Limb (tissue), 2 donors: ENCODE measurements around the gene CDK11A.
"Not testable (repeated sequence)": the region's sequence is repeated elsewhere in the genome, so short reads cannot be mapped to it uniquely, and the experiment has no call there.

ENCODE experiments used
- DNase-seq, 2 donors: peaks; one replicate each; pipeline ENCODE4 v3.0.0-alpha.2; 2016; ENCODE audit errors: extremely low spot score in 2 of 2

Gene CDK11A

DNA sequence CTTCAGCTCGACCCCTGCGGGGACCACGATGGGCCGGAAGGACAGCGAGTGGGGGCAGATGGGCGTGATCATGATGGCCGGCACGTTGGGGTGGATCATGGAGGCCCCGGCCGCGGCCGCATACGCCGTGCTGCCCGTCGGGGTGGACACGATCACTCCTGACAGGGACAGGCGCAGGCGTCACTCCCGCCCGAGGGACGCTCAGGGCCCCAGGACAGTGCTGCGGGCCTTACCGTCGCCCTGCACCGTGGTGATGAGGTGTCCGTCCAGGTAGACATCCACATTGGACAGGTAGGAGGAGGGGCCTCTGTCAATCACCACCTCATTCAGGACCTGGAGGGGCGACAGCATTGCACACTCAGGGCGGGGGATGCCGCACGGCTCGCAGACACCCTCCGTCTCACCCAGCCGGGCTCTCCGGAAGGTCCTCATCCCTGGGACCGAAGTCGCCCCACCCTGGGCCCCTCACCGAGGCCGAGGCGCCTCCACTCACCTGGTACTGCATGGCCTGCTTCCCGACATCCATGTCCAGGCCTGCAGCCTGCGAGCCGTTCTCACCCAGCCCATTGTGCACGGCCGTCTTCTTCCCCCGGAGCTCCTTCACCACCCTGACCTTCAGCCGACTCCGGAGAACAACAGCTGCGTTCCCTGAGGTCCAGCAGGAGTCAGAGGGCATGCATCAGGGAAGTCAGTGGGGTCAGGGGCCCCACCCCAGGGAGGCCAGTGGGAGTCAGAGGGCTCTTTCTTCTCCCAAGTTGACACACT, 30.1 kb upstream of the CDK11A start:
- no peak for DNase-seq

DNA sequence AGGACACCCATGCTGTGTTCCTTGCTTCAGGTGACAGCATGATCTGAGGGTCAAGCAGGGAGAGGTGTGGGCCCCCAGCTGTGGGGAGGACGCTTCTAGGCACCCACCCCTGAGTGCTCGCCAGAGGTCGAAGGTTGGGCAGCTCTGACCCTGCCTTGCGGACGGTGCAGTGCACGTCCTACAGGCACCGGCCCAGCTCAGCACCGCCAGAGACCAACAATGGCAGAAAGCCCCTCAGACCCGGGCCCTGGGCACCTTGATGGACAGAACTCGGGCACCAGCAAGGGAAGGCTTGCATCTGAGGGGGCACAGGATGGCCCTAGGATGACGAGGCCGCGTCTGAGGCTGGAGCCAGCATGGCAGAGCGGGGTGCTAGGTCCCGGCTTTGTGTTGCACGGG, 29.4 kb upstream of the CDK11A start:
- no peak for DNase-seq

DNA sequence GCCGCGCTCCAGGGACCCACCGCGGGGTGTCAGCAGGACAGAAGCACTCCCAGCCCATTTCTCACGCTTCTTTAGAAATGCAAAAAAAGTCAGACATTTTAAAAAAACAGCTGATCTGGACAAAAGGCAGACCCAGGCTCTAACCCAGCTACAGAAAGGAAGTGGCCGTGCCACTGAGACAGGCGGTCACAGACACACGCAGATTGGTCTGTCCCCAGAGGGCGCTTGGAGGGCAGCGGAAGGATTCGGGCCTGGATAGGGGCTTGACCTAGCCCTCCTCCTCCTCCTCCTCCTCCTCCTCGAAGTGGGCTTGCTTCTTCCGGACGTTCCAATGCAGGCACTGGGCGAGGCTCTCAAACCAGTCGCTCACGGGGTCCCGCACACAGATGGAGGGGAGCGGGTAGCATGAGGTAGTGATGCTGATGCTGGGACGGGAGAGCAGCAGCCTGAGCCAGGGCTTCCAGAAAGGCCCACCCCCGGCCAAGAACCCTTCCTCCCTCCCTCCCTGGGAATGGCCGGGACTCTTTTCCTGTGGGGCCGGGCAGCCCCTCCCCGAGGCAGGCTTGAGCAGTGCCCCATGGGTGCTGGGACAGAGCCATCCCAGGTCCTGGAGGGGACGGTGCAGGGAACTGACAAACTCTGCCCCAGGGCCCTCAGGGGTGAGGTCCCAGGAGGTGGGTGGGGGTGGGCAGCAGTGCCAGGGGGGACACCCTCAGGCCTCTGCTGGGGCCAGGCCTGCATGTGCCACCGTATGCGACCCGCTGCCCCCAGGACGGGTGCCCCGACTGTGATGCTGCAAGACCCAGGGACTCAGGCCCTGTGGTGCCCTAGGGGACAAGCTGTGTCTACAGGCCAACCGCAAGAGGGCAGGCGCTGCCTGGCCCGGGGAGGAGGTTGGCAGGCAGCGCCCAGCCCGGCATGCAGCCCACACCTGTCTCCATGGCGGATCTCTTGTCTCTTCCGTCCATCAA, 28.8 kb upstream of the CDK11A start:
- no peak for DNase-seq

DNA sequence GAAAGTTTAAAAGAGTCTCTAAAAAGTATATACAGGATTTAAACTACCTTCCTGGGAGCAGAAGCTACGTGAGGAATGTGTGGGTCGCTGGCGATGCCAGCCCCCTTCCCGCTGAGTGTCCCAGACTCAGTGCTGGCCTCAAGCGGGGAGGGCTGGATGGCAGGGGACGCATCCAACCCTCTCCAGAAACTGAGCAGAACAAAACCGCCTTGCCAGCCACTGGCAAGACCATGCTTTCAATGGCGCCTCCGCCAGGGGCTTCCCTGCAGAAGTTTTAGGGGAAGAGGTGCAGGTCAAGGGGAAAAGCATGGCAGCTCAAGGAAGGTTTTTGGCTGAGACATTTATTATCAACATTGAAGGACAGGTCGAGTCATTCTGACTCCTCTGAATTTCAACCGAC, 28.0 kb upstream of the CDK11A start:
- no peak for DNase-seq

DNA sequence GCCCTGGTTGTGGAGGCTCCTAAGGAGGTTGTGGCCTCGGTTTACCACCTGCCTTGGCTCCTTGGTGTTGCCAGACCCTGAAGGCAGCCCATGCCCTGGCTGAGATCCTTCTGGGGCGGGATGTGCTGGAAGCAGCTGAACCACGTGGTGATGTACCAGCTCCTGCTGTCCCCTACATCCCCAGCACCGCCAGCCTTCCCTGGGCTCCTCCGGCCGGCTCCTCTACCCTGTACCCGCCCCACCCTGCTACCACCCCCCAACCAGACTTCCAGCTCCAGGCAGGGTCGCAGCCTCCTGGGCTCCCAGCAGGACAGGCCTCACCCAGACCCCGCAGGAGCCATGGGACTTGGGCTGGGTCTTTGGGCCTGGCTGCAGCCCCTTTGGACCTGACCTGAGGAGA, 25.8 kb upstream of the CDK11A start:
- DNase-seq: not testable (repeated sequence)

DNA sequence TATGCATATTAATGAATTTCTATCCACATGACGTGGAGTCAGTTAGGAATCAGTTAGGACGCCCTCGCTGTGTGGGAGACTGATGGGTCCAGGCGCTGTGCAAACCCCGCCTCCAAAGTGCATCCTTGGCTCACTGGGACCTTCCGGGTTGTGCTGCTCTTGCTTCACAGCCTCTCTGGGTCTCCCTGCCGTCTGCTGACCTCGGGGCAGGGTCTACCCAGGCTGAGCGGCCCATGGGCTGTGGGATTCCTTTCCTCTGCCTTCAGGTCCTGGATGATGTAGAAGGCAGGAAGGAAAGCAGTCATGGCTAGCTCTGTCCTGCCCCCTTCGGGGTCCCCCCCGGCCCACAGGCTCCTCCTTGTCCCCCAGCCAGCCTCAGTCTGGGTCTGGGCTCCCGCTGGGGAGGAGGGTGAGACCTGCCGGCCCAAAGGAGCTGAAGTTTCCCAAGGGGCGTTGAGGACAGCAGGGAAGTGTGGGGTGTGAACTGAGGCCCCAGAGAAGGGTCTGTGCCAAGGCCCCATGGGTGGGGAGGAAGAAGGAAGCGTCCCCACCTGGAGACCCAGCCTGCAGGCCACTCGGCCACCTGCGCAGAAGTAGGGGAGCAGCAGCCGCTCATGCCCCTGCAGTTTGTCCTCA, 24.6 kb upstream of the CDK11A start:
- no peak for DNase-seq

DNA sequence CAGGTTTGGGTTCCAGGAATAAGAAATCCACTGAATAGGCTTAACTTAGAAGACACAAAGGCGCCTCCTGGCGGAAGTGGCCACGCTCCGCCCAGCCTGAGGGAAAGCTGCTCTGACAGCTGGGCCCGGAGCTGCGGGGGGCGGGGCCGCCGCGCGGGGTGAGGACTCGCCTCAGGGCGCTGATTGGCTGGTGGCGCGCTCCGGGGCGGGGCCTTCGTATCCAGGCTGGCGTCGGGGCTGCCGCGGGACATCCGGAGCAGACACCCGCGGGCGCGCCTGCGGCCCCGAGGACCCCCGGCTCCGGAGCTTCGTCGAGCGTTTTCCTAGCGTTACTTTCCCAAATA, 22.4 kb upstream of the CDK11A start:
- not testable (repeated sequence) for DNase-seq

DNA sequence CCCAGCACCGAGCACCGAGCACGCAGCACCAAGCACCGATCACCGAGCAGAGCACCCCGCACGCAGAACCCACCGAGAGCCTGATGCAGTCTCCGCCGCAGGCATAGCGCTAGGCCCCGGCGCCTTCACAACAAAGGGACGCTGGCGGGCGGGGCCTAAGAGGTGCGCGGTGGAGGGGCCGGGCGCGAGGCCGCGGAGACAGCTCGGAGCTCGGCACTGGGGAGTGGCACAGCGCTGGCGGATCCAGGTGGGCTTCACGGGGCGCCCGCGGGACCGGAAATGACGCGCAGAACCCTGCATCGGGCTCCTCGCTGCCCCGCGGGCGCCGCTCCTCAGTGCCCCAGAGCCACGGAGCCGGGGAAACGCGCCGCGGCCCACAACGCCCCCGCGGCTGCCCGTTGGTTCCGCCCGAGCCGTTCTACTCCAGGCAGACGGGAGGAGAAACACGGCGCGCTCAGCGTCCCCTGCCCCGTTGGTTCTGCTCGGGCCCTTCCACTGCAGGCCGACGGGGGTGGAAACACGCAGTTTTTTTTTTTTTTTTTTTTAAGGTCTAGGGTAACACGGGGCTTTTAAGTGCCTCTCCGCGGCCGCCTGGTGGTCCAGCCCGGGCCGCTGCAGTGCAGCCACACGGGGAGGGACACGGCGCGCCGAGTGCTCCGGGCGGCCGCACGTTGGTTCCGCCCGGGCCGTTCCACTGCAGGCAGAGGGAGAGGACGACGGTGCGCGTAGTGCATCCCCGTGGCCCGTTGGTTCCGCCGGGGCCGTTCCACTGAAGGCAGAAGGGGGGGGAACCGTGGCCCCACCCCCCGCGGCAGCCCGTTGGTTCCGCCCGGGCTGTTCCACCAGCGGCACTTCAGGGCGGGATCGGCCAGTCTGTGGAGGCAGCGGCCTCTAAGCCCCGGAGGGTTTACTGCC, 21.8 kb upstream of the CDK11A start:
- peak; percentile 32 to 84 for DNase-seq

DNA sequence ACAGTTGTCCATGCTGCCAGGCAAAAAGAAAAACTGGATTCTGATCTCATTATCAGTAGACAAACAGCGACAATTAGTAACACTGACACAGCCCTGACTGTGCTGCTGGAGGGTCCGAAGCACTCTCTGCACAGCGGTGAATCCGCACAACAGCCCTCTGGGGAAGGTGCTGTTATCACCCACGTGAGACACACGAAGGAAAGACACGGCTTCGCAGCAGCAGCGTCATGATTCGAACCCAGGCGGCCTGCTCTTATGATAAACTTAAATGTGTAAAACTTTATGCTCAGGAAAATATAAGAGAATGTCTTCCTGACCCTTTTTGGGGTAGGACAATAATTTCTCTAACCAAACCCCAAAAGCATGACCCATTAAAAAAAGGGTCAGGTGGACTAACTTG, 18.4 kb upstream of the CDK11A start:
- DNase-seq: not testable (repeated sequence)

DNA sequence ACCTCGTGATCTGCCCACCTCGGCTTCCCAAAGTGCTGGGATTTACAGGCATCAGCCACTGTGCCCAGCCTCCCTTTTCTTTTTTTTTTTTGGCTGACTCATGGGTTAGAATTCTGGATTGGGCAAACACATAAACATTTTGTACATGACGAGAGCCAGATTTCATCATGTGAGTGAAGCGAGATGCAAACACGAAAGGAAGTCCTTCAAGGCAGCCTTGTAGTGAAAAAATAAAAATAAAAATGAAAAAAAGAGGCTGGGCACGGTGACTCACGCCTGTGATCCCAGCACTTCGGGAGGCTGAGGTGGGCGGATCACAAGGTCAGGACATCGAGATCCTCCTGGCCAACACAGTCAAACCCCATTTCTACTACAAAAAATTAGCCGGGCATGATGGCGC, 16.9 kb upstream of the CDK11A start:
- not testable (repeated sequence) for DNase-seq

DNA sequence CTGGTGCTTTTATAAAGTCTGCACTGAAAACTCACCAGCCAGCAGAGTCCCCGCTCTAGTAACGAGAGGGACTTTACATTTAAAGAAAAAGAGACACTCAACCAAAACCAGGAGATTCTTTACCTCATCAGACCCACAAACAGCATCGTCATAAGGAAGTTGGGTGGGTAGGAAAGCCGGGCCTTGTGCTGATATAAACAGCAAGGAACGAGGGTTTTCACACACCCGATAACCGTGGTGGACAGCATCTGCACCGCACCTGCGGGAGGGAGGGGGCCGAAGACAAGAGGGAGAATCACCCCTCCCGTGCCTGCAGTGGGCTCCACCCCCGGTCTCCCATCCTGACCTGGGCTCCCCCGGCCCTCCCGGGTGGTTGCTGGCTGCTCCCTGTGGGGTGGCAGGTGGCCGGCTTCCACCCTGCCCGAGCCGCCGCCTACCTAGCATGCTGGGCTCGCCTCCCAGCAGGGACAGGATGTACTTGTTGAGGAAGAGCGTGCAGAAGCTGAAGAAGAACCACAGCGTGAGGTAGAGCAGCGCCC, 14.7 kb upstream of the CDK11A start:
- not testable (repeated sequence) for DNase-seq

DNA sequence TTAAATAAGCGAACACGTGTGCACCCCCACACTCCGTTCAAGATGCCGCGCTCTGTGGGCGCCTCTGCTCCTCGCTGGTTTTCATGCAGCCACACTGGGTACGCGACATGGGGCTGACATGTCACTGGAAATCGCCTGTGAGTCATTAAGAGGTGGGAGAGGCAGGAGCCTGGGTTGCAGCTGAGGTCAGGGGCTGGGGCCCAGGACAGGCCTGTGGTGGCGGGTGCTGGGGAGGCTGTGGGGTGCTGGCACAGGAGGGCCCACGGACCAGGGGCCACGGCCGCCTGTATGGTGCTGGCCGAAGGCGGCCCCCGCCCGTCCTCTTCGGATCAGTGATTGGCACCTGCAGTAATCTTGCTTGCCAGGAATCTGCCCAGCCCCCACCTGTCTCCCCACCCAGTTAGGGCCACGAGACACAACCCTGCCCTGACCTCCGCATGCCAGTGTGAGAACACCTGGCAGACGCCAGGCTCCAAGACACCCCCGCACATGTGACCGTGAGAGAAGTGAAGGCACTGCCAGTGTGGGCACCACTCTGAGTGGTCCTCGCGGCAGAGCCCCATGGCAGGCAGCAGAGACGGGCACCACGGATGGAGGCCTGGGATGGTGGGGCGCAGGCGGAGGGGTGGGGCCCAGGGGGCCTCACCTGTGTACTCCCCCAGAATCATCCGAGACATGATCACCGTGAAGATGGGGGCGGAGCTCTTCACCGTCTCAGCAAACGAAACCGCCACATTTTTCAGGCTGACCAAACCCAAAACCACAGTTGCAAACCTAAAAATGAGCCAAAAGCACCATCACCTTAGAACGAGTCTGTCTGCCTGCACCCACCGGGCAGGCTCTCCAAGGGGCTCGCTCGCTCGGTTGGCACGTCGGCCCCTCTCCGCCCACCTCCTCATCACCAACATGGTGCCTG, 13.8 kb upstream of the CDK11A start:
- not testable (repeated sequence) for DNase-seq

DNA sequence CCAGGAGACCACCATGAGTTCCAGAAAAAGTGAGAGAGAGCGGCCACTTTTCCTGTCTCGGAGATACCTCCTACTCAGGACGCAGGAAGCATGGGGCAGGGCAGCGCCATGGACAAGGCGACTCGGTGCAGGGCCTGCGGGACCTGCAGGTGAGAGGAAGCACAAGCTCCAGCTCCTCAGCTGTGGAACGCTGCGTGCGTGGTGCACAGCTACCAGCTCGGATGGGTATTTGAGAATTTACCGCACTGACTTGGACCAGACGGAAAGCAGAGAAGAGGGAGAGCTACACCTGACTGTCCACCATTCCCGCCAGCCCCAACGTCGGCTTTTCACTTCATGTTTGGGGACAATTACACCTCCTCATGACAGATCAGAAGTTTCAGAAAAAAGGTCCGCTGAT, 8.2 kb upstream of the CDK11A start:
- no peak for DNase-seq

DNA sequence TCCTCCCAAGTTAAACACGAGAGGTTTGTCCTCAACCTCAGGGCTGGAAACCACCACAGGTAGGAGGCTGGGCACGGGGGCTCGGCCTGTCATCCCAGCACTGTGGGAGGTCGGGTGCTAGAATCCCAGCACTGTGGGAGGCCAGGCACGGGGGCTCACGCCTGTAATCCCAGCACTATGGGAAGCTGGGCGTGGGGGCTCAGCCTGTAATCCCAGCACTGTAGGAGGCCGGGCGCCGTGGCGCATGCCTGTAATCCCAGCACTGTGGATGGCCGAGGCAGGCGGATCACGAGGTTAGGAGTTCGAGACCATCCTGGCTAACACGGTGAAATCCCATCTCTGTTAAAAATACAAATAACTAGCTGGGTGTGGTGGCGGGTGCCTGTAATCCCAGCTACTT, 6.7 kb upstream of the CDK11A start:
- no peak for DNase-seq

DNA sequence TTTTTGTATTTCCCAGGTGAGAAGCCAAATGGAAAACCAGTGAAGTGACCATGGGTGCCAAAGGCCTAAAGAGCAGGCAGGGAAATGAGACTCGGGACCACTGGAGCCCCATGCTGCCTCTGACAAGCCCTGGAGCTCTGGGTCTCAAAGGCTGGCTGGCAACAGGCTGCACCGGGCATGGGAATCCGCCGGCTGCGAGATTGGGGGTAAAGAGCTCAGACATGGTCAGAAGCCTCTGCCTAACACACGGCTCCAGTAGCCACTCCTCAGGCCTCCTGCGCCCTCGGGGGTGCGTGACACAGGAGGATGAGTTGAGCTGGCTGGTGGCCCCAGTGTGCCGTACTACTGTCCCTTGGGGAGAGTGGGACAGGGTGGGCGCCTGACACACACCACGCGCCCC, 6.1 kb upstream of the CDK11A start:
- DNase-seq: not testable (repeated sequence)

DNA sequence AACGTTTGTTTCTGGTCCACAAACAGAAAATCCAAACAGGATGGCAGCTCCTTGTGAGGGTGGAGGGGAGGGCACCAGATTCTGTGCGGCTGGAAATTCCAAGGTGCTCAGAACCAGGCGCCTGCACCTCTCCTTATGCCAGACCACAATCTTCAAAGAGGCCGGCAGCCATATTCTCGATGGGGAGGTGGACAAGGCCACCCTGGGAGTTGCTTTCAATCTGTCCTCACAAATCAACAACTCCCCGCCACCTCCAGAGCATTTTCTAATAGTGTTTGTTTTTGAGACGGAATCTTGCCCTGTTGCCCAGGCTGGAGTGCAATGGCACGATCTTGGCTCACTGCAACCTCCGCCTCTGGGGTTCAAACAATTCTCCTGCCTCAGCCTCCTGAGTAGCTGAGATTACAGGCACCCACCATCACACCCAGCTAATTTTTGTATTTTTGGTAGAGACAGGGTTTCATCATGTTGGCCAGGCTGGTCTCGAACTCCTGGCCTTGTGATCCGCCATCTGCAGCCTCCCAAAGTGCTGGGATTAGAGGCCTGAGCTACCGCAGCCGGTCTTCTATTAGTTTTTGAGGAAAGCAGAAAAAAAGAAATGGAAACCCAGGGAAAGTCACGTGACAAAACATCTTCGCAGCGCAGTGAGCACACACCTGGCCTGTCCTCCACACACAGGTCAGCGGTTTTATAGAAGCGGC, 5.1 kb upstream of the CDK11A start:
- not testable (repeated sequence) for DNase-seq

DNA sequence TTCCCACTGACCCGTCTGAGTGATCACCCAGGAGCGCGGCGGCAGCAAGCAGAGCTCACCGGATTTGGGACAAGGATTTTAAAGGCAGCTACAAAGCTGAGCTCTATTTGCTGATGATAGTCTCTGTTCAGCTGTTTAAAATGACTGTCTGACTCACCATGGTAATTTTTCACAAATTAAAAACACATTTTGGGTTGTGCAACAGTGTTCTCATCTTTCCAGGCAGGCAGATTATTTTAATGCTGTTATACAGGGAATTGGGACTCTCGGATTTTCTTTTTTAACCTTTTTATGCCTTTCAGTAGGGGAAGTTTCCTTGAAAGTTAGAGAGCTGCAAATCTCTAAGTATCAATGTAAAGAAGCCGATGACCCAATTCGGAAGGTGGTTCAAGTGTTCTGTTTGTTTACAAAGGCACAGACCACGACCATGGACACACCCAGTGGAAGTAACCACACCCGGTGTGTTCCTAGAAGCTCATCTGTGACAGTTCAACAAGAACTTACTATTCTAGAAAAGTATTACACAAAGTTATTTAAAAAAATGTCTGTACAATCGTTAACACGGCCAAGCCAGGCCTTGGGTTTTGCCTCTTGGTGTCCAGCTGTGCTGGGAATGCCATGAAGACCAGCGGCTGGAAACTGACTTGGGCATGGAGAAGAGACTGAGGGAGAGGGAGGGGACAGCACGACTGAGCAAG, 4.3 kb upstream of the CDK11A start:
- not testable (repeated sequence) for DNase-seq

DNA sequence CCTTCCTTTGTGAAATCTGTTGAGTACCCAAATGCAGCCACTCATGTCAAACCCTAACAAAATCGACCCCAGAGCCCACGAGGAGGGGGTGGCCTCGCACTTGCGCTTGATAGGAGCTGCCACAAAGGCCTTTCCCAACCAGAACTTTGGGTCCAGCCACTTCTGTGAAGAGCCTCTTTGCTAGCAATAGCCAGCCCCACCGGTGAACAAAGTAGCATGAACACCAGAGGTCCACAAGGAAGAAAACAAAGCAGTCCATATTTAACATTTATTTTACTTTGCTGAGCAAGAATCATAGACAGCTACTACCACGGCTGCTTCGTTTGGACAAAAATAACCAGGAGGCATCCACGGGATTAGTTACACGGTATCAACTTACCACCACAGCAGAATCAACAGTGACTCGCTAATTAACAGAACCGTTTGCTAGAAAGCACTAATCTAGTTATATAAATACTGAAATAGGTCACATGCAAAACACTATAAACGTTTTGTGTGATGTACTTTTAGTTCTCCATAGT, 3.0 kb upstream of the CDK11A start:
- not testable (repeated sequence) for DNase-seq
